Measurements from ENCODE around the gene HOXC10.

HOXC10 gene

GRCh38 chr12:53965281-53966084 lies 19.5 kb upstream of the HOXC10 start:
- no peak for DNase-seq (ENCODE audit: low read depth in 2 of 3, low spot score in 2 of 3)

- DNase-seq (ENCODE audit: low read depth in 2 of 3, low spot score in 2 of 3) = no peak
These were observed 18.9 kb upstream of the HOXC10 start for GRCh38 chr12:53966085-53966384.

GRCh38 chr12:53966385-53967133 lies 18.4 kb upstream of the HOXC10 start:
- no peak for DNase-seq (ENCODE audit: low read depth in 2 of 3, low spot score in 2 of 3)

- DNase-seq (ENCODE audit: low read depth in 2 of 3, low spot score in 2 of 3) = no peak
These were observed 17.5 kb upstream of the HOXC10 start for GRCh38 chr12:53967421-53967925.

- no peak for DNase-seq (ENCODE audit: low read depth in 2 of 3, low spot score in 2 of 3)
These were observed 16.5 kb upstream of the HOXC10 start for GRCh38 chr12:53968214-53969127.

GRCh38 chr12:53969588-53970259 lies 15.2 kb upstream of the HOXC10 start:
- no peak for DNase-seq (ENCODE audit: low read depth in 2 of 3, low spot score in 2 of 3)

- no peak for DNase-seq (ENCODE audit: low read depth in 2 of 3, low spot score in 2 of 3)
These were observed 14.5 kb upstream of the HOXC10 start for GRCh38 chr12:53970451-53970850.

- DNase-seq (ENCODE audit: low read depth in 2 of 3, low spot score in 2 of 3) = no peak
These were observed 13.8 kb upstream of the HOXC10 start for GRCh38 chr12:53971129-53971528.

GRCh38 chr12:53971686-53972085 lies 13.3 kb upstream of the HOXC10 start:
- no peak for DNase-seq (ENCODE audit: low read depth in 2 of 3, low spot score in 2 of 3)

- no peak for DNase-seq (ENCODE audit: low read depth in 2 of 3, low spot score in 2 of 3)
These were observed 12.7 kb upstream of the HOXC10 start for GRCh38 chr12:53972152-53972702.

GRCh38 chr12:53972722-53973235 lies 12.2 kb upstream of the HOXC10 start, which contains the start of gene HOXC11:
Gene HOXC11, plus strand, starts transcription at chr12:53973126. Its CDS starts 116 bp downstream, at chr12:53973242.
- DNase-seq (ENCODE audit: low read depth in 2 of 3, low spot score in 2 of 3) = no peak

- no peak for DNase-seq (ENCODE audit: low read depth in 2 of 3, low spot score in 2 of 3)
These were observed 11.5 kb upstream of the HOXC10 start for GRCh38 chr12:53973236-53974042.

- DNase-seq (ENCODE audit: low read depth in 2 of 3, low spot score in 2 of 3) = no peak
These were observed 10.6 kb upstream of the HOXC10 start, which contains the start of gene HOTAIR for GRCh38 chr12:53974084-53975063. Gene HOTAIR, minus strand, starts transcription at chr12:53974954.

- DNase-seq (ENCODE audit: low read depth in 2 of 3, low spot score in 2 of 3) = no peak
These were observed 9.9 kb upstream of the HOXC10 start for GRCh38 chr12:53975064-53975471.

GRCh38 chr12:53975479-53976152 lies 9.3 kb upstream of the HOXC10 start:
- DNase-seq (ENCODE audit: low read depth in 2 of 3, low spot score in 2 of 3) = no peak

GRCh38 chr12:53976172-53976822 lies 8.6 kb upstream of the HOXC10 start:
- no peak for DNase-seq (ENCODE audit: low read depth in 2 of 3, low spot score in 2 of 3)
